ENCODE results near the gene KIF3B.

DNA sequence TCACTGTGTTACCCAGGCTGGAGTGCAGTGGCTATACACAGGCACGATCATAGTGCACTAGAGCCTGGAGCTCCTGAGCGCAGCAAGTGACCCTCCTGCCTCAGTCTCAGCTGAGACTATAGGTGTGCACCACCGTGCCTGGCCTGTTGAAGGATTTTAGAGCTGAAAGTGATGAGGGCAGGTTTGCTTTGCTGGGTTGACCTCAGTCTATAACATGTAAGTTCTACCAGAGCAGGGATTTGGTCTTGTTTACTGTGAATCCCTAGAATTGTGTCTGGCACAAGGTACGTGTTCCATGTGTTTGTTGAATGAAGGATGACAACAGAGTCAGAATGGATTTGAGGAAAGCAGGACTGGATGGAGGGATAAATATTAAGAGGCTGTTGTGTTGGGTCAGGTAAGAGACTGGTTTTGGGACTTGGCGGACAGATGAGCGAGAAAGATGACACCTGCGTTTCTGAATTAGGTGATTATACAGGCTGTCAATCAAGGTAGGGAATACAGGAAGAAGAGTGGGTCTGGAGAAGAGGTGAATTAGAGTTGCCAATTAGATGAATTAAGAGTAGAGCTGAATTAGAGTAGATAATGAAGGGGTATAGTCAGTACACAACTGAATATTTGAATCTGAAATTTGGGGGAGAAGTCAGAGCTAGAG is 87.2 kb downstream of the KIF3B start:
- TF ChIP-seq POLR2A (IDR thresholded peaks at IDR 0.05) = no peak
- TF ChIP-seq, protein P1, sequence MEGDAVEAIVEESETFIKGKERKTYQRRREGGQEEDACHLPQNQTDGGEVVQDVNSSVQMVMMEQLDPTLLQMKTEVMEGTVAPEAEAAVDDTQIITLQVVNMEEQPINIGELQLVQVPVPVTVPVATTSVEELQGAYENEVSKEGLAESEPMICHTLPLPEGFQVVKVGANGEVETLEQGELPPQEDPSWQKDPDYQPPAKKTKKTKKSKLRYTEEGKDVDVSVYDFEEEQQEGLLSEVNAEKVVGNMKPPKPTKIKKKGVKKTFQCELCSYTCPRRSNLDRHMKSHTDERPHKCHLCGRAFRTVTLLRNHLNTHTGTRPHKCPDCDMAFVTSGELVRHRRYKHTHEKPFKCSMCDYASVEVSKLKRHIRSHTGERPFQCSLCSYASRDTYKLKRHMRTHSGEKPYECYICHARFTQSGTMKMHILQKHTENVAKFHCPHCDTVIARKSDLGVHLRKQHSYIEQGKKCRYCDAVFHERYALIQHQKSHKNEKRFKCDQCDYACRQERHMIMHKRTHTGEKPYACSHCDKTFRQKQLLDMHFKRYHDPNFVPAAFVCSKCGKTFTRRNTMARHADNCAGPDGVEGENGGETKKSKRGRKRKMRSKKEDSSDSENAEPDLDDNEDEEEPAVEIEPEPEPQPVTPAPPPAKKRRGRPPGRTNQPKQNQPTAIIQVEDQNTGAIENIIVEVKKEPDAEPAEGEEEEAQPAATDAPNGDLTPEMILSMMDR (IDR thresholded peaks at IDR 0.05 in 4 of 5, conservative IDR thresholded peaks at IDR 0.05 in 1 of 5) = no peak
